Measurements from ENCODE around the gene PLD5. TPM values are rescaled to one million over a fixed set of nuclear protein-coding genes. Genes with fewer than 3 reads are reported as not detected.
"Not testable (repeated sequence)": the region's sequence is repeated elsewhere in the genome, so short reads cannot be mapped to it uniquely, and the experiment has no call there.

PLD5 gene
- total RNA-seq, 2 donors from 2014 or later = 1.8 TPM; not detected in 1

- Histone ChIP-seq H3K4me1 (no peaks in the 10 kb centered on the region), H3K9me3 (no peaks in the 10 kb centered on the region), H3K27ac (no peak overlapping the region), H3K4me3 (no peak overlapping the region), H3K36me3 (replicated peaks in 1 of 2; ENCODE audit: insufficient read depth in 1 of 2, low read depth in 2 of 2) (no peaks in the 10 kb centered on the region), H3K27me3 (no peaks in the 10 kb centered on the region)
- intact Hi-C loops (cut with DNase I) = no loop called here
- DNase-seq = no peak
- ATAC-seq = no peak
- WGBS, 2 donors = 24 to 44% methylated on average over 1 of the region's 1 CpG
- TF ChIP-seq POLR2A (IDR thresholded peaks at IDR 0.05) (no peak), CTCF (IDR thresholded peaks at IDR 0.05) (no peak)
Measured at GRCh38 chr1:242237051-242237450, 287.4 kb downstream of the PLD5 start.

- 62 to 73% methylated on average over 3 of the region's 3 CpGs for WGBS, 2 donors
- ATAC-seq = no peak
Measured at GRCh38 chr1:242228991-242229390, 295.5 kb downstream of the PLD5 start.

GRCh38 chr1:242225767-242226573, 298.5 kb downstream of the PLD5 start:
- TF ChIP-seq POLR2A (IDR thresholded peaks at IDR 0.05) = no peak
- intact Hi-C loops (cut with DNase I) = no loop called here
- DNase-seq = no peak

More at GRCh38 chr1:242228991-242229390, 295.5 kb downstream of the PLD5 start:
- no peak for DNase-seq
- no peaks in the 10 kb centered on the region for H3K36me3 ChIP-seq (replicated peaks in 1 of 2; ENCODE audit: insufficient read depth in 1 of 2, low read depth in 2 of 2)
- no peaks in the 10 kb centered on the region for H3K27me3 ChIP-seq
- H3K4me1 ChIP-seq = no peaks in the 10 kb centered on the region
- no peaks in the 10 kb centered on the region for H3K9me3 ChIP-seq
- TF ChIP-seq POLR2A (IDR thresholded peaks at IDR 0.05) (no peak), CTCF (IDR thresholded peaks at IDR 0.05) (no peak)
- no peak overlapping the region for H3K27ac ChIP-seq
- no peak overlapping the region for H3K4me3 ChIP-seq
- intact Hi-C loops (cut with DNase I) = no loop called here

GRCh38 chr1:242224878-242225766, 299.4 kb downstream of the PLD5 start:
- H3K4me3 ChIP-seq; H3K36me3 ChIP-seq (replicated peaks in 1 of 2; ENCODE audit: insufficient read depth in 1 of 2, low read depth in 2 of 2); ATAC-seq; intact Hi-C loops (cut with DNase I); H3K9me3 ChIP-seq; DNase-seq; H3K27me3 ChIP-seq; H3K4me1 ChIP-seq; H3K27ac ChIP-seq: not testable (repeated sequence)
- WGBS, 2 donors = 70 to 82% methylated on average over 16 of the region's 16 CpGs

More at GRCh38 chr1:242225767-242226573, 298.5 kb downstream of the PLD5 start:
- Histone ChIP-seq H3K36me3 (replicated peaks in 1 of 2; ENCODE audit: insufficient read depth in 1 of 2, low read depth in 2 of 2) (no peaks in the 10 kb centered on the region), H3K27ac (no peak overlapping the region), H3K9me3 (no peaks in the 10 kb centered on the region), H3K4me1 (no peaks in the 10 kb centered on the region), H3K27me3 (no peaks in the 10 kb centered on the region), H3K4me3 (no peak overlapping the region)
- no peak for ATAC-seq
- 71 to 79% methylated on average over 9 of the region's 9 CpGs for WGBS, 2 donors

- TF ChIP-seq CTCF (IDR thresholded peaks at IDR 0.05) (no peak), POLR2A (IDR thresholded peaks at IDR 0.05) (no peak)
- WGBS, 2 donors = 59 to 63% methylated on average over 3 of the region's 3 CpGs
Measured at GRCh38 chr1:242224461-242224860, 300.0 kb downstream of the PLD5 start.

More at GRCh38 chr1:242224461-242224860, 300.0 kb downstream of the PLD5 start:
- H3K36me3 ChIP-seq (replicated peaks in 1 of 2; ENCODE audit: insufficient read depth in 1 of 2, low read depth in 2 of 2) = no peaks in the 10 kb centered on the region
- H3K9me3 ChIP-seq = no peaks in the 10 kb centered on the region
- H3K27ac ChIP-seq = no peak overlapping the region
- H3K4me1 ChIP-seq = no peaks in the 10 kb centered on the region
- ATAC-seq (no peak), DNase-seq (no peak)
- no peaks in the 10 kb centered on the region for H3K27me3 ChIP-seq
- intact Hi-C loops (cut with DNase I) = no loop called here
- H3K4me3 ChIP-seq = no peak overlapping the region

Data from body of pancreas (tissue), 4 donors.